CD4-positive, alpha-beta T cell treated with Interleukin-4 for 1 hour (primary cell): ENCODE measurements around the gene AASDH.
"Not testable (repeated sequence)": the region's sequence is repeated elsewhere in the genome, so short reads cannot be mapped to it uniquely, and the experiment has no call there.

ENCODE experiments used
- DNase-seq, 2 donors: peaks; one replicate each; pipeline ENCODE4 v3.0.0-alpha.2; 2020 to 2022

AASDH gene

DNA sequence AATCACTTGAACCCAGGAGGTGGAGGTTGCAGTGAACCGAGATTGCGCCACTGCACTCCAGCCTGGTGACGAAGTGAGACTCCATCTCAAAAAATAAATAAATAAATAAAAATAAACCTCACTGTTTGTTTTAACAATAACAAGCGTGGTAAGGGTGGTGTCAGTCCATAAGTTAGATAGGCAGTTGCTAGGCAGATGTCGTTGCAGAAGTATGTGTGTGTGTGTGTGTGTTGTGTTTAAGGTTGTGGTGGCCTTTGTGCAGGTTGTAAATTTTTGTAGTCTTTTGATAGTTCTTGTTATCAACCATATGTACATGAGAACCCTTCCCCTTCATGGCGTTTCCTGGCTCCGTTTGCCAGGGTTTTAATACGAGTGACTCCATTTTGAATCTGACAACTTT lies 4.0 kb upstream of the AASDH start:
- DNase-seq = no peak

DNA sequence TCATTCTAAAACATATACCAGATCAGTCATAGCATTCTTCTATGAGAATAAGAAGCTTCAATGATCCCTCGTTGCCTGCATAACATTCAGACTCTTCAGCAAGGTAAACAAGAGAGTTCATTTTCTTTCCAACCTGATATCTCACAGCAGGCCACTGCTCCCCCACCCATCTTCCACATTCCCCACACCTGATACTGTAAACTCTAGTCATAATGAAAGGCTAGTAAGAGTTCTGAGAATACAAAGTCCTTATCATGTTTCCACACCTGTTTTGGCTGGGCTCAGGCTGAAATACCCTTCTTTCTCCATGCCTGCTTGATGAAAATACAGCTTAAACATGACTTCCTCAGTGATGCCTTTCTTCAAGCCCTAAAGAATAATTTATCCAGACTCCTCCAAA lies 2.3 kb upstream of the AASDH start:
- DNase-seq = no peak

DNA sequence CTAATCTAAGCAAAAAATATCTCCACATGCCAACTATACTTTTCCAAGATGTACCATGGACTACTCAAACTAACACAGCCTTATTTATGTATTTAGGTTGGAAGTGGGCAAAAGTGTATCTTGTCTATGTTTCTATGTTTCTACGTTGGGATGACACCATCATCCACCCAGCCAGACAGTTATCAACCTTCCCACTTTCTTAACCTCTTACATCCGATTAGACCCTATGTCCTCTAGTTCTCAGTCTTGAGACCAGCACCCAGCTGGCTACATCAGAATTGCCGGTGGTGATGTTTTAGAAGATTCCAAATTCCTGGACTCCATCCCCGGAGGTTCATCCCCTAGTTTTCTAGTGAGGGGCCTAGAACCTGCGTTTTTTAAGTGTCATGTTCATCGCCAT lies 1.0 kb upstream of the AASDH start:
- peak in 1 of 2 donors; percentile 3 for DNase-seq

DNA sequence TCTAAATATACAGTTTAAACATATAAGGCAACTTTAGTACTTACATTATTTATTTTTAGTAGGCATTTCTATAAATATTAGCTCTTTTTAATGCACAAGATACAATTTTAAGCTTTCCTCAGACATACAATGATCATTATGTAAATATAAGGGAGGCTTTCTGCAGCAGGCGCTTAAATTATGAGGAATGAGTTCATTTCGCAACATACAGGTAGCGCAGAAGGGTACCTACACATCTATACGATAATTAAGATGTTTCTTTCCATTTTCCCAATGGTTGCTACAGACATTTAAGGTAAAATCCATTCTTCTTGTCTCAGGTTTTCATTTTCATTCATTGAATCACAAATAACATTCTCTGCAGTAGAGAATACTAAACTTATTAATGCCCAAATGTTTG lies 1.2 kb downstream of the AASDH start:
- DNase-seq = no peak

DNA sequence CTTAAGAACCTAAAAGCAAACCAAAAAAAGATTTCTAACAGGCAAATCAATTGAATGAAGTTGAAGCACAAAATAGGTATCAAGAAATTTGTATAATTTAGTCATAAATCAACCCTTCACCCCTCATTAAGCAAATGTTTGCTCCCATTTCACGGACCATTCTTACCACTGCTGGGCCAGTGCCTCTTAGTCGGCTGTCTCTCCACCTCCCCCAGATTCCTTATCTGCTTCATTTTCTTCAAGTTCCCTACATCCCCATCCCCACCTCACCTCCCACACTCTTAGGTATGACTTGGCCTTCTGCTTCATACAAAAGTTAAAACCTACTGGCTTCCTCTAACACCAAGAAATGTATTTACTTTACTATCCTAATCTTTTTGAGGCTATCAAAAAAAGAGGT lies 11.8 kb downstream of the AASDH start:
- DNase-seq = no peak

DNA sequence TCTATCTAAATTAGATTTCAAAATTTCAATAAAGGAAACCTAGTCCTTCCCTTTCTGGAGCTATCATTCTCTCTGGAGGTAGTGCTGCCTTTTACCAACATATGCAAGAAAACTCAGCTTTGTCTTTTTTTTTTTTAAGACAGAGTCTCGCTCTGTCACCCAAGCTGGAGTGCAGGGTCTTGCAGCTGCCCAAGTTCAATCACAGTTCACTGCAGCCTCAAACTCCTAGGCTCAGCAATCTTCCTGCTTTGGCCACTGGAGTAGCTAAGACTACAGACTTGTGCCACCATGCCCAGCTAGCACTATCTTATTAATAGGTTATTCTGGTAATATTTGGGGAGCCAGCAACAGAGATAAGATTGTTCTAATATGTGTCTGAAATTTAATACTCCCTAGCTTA lies 12.3 kb downstream of the AASDH start:
- DNase-seq = no peak

DNA sequence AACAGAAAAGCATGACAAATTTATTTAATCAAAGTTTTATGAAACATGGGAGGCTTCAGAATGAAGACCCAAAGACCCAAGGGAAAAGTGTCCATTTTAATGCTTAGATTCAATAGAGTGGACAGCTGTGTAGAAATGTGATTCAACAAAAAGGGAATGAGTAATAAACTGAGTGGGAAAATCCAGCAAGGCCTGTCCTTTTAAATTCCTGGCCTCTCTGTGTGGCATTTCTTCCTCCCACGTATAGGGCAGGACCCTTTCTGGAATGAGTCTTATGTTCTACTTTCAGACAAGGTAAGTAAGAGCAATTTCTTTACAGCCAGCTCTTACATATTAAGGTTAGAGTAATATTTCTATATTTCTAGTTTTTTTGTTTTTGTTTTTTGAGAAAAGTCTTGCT lies 14.5 kb downstream of the AASDH start:
- DNase-seq = no peak

DNA sequence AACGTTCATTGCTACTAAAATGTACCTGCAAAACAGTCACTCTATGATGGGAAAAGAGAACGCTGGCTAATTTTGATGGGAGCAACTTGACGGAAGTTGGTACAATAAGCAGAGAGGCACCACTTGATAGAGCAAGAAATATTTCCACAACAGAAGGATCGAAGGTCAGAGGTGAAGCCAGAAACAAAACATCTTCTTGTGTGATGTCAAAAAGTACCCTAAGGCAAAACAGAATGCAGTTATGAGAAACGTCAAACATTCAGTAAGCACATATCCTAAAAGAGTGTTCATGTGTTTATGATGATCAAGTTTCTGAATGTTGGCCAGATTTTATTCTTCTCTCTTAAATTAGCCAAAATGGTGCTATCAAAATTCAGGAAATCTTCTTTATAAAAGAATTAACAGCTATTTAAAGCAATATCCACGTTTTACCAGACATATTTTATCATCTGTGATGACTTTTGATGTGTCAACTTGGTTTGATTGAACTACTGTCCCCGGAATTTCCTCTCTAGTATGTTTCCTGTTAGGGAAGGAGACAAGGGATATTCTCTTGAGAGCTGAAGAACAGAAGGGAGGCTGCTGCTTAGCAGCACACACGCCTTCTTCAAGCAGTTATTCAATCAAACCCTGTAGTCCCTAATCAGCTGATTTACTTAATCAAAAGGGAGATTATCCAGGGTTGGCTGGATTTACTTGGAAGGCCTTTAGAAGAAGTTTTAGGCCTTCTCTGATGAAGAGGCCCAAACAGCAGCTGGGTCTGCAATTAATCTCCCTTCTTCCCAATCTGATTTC lies 15.7 kb downstream of the AASDH start:
- no peak for DNase-seq

DNA sequence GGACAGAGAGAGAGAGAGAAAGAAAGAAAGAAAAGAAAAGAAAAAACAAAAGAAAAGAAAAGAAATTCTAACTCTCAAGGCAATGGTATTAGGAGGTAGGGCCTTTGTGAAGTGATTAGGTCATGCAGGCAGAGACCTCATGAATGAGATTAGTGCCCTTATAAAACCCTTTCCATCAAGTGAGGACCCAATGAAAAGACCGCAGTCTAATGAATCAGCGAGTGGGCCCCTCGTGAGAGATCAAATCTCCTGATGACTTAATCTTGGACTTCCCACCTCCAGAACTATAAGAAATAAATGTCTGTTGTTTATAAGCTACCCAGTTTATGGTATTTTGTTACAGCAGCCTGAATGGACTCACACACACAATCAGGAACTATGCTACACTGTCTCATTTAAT lies 16.9 kb downstream of the AASDH start:
- no peak for DNase-seq

DNA sequence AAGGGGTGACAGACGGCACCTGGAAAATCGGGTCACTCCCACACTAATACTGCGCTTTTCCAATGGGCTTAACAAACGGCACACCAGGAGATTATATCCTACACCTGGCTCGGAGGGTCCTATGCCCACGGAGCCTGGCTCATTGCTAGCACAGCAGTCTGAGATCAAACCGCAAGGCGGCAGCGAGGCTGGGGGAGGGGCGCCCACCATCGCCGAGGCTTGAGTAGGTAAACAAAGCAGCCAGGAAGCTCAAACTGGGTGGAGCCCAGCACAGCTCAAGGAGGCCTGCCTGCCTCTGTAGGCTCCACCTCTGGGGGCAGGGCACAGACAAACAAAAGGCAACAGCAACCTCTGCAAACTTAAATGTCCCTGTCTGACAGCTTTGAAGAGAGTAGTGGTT lies 24.3 kb downstream of the AASDH start:
- not testable (repeated sequence) for DNase-seq

DNA sequence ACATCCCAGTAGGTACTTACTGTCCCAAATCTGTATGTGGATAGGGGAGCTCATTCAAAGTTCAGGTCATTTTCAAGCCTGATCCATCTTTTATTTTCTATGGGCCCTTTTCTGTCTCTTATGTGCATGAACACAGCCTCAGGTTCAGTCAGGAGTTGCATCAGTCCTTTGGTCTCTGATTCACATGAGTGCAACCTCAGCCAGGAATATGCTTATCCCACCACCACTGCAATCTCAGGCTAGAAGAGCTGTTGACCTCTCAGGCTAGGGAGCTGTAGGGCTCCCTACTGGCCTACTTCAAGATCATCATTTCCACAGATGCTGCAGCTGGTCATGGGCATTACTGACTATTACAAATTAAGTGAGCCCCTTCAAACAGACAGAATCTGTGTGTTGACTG lies 27.2 kb downstream of the AASDH start:
- no peak for DNase-seq

DNA sequence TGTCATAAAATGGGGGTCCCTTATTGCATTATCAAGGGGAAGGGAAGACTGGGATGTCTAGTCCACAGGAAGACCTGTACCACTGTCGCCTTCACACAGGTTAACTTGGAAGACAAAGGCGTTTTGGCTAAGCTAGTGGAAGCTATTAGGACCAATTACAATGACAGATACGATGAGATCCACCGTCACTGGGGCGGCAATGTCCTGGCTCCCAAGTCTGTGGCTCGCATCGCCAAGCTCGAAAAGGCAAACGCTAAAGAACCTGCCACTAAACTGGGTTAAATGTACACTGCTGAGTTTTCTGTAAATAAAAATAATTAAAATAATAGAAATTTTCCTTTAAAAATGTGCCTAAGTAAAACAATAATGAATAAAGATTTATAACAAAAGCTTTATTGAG lies 30.6 kb downstream of the AASDH start:
- DNase-seq = no peak

DNA sequence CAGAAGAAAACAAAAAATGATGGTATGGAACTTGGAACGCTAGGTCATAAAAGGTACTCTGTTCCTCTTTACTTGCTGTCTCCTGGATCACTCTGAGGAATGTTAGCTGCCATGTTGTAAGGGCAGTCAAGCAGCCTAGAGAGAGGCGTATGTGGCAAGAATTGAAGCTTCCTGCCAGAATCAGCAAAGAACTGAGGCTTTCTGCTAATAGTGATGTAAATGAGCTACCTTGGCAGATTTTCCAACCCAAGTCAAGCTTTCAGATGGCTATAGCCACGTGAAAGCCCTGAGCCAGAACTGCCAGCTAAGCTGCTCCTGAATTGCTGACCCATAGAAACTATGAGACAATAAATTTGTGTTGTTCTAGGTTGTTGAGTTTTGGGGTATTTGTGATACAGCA lies 38.7 kb downstream of the AASDH start:
- no peak for DNase-seq

DNA sequence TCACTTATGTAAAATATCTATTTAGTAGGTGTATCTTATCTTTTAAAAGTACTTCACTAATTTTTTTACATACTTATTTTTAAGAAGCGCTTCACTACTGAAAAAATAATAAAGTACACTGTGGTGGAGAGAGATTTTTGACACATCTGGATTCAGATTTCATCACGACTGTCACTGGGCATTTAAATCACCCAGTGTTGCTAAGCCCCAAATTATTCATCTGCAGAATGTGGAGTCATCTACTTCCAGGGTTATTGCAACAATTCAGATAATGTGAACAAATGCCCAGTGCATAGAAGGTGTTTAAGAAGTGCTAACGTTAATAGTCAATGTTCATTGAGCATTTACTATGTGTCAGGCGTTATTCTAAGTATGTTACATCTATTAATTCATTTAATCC lies 41.8 kb downstream of the AASDH start:
- no peak for DNase-seq

DNA sequence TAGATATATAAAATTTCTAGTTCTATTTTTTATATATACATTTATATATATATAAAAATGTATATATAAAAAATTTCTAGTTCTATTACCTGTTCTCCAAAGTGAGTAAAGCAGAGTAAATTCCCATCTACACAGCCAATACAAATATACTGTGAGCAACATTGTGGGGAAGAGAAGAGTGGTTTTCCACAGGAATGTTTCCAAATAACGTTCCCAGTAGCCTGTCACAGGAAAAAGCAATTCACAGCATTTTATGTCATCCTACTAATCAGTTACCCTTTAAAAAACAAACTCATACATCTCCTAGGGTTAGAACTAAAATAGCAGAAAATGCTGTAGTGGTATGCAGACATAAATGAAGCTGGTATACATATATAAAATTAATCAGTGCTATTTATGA lies 44.5 kb downstream of the AASDH start:
- DNase-seq = no peak

DNA sequence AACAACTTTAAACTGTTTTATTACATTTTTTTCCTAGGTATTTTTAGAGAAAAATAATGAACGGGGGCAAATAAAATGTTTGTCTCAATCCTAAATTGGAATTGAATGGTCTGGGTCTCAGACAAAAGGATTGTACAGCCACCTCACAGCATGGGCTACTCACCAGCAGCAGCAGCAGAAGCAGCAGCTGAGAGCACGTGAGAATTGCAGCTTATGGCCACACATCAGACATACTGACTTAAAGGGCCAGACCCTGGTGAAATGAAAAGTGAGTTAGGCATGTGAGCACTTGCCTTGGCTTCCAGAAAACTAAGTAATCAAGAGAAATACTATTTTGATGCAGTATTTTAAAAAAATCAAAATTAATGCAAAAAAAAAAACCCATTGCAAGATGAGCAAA lies 56.6 kb downstream of the AASDH start:
- no peak for DNase-seq

DNA sequence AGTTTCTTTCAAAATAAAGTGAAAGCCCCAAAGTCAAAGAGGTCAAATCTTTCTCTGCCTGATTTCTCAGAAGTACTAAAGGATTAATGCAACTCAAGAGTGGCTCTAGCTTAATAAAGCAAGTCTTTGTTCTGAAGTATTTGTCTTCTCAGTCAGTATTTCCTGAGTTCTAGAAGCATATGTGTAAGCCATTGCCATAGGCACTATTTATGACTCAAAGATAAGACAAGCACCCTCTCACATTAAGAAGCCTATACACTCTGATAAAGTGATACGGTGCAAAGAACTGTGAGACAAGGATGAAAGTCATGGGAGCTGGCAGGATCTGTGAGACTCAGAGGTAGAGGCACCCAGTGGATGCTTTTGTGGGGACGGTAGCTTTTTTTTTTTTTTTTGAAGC lies 60.9 kb downstream of the AASDH start:
- DNase-seq = no peak

DNA sequence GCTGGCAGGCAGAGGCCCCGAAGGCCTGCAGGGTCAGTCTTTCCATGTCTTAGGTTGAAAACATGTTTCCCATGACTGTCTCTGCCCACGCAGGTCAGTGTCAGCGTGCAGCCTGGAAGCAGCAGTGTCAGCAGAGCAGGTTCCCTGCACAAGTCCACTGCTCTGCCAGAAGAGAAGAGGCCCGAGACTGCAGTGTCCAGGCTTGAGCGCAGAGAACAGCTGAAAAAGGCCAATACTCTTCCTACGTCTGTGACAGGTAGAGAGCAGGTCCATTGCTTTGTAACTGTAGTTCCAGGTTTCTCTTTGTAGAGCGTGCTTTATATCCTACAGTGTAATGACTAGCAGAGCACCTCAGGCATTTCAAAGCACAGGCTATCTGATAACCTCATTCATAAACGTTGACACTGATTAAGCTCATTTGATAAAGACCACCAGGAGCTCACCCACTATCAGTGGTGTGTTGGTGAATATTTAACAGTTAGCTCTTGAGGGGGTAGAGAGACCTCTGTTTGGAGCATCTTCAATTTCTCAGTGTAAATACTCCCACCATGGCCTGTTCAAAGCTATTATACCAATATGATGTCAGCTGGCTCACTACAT lies 63.2 kb downstream of the AASDH start:
- DNase-seq = no peak

DNA sequence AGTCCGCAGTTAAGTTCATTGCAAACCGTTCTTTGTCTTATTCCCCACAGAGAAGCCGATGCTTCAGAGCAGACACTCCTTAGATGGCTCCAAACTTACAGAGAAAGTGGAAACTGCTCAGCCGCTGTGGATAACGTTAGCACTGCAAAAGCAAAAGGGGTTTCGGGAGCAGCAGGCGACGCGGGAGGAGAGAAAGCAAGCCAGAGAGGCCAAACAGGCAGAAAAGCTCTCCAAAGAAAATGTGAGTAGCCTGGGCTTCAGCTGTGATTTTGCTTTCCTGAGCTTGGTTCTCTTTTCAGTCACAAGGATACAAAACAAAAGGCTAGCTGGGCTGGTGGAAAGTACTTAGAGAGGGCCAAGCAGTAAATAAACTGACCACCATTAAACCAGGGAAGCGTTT lies 64.0 kb downstream of the AASDH start:
- DNase-seq = no peak

DNA sequence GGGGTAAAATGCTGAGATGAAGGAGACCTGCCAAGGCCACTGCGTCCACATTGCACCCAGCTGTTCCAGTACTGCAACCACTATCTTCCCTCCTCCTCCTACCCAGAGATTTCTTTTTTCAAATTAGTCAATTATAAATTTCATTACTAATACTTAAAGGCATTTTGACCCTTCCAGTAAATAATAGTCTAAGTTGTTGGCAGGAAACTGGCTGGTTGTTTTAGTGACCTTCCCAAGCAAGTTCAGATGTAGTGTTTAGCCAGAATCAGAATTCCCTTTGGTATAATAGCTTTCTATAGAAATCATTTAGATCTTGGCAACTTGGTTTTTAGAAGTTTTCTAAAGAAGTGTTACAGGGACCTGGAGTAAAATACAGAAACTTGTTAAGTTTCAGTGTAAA lies 66.0 kb downstream of the AASDH start:
- no peak for DNase-seq

DNA sequence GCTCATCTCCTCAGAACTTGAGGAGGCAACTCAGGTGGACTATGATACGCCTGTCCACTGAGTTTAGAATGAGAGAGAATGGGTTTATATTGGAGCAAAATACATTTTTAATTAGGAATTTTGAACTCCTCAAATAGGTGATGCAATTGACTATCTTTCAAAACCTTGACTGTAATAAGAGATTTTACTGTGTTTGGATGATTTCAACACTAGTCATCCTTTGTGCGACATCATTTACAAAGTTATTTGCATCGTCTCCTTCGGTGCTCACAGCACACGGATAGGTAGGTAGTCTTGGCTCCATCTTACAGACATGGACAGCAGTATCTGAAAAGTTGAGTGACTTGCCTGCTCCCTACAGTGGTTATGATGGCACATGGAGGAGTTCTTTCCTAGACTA lies 67.0 kb downstream of the AASDH start:
- no peak for DNase-seq

DNA sequence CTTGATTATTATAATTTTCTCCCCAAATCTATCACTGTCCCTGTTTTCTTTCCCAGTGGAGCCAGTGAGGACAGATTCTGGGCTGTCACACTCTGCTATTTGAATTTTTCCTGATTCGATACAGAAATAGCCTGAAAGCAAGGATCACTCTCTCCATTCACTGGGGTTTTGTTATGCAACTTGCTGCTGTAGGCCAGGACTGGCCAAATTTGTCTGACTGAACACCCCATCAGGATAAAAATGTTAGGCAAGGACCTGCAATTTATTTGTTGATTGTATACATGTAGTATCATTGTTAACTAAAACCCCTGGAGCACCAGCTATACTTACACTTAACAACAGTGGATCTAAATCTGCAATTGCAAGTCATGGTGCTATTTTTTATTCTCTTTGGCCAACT lies 68.7 kb downstream of the AASDH start:
- DNase-seq = no peak

DNA sequence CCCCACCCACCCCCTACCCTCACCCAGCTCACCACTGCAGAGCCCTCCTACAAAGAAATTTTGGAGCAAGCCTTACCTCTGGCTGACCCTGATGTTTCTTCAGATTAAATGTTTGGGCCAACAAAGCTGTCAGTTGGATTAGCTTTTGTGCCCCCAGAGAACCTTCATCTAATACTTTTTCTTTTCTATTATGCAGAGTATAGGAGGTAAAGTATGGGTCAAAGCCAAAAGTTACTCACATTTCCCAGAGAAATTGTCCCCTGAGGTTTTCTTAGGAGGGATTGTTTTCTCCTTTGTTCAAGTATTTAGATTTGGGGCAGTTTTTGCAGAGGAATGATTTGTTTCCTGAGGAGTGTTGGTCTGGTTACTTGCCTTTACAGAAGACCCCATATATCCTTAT lies 69.5 kb downstream of the AASDH start:
- no peak for DNase-seq

DNA sequence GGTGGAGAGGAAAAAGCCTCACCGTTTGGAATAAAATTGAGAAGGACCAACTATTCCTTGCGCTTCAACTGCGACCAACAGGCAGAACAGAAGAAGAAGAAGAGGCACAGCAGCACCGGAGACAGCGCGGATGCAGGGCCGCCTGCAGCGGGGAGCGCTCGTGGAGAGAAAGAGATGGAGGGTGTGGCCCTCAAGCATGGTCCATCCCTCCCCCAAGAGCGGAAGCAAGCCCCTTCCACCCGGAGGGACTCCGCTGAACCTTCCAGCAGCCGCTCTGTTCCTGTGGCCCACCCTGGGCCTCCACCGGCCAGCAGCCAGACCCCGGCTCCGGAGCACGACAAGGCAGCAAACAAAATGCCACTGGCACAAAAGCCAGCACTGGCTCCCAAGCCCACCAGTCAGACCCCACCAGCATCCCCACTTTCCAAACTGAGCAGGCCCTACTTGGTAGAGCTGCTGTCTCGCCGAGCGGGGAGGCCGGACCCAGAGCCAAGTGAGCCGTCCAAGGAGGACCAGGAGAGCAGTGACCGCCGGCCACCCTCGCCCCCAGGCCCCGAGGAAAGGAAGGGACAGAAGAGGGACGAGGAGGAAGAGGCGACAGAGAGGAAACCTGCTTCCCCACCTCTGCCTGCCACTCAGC lies 71.2 kb downstream of the AASDH start:
- no peak for DNase-seq

DNA sequence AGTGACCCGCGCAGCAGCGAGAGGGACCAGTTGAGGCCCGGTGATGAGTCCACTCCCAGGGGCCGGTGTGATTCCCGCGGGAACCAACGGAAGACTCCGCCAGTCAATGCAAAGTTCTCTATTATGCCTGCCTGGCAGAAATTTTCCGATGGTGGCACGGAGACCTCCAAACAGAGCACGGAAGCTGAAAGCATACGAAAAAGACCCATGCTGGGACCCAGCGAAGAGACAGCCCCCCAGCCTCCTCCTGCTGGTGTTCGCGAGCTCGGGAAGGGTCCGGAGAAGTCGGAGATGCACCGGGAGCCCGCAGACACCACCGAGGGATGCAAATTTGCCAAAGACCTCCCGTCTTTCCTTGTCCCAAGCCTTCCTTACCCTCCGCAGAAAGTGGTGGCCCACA lies 71.7 kb downstream of the AASDH start:
- no peak for DNase-seq
